ENCODE measurements around the gene SH3TC2.

SH3TC2 gene

GRCh38 chr5:148956477-148957385 lies 106.1 kb downstream of the SH3TC2 start:
- ChIA-PET CTCF (interaction anchor here (0.9 to 4.4 kb wide), 16 partner anchors 10 to 230 kb away, joined by 3 to 81 read pairs (median 6); no protein-coding TSS in a partner anchor), POLR2A (no interaction called here)
- no peak for DNase-seq (ENCODE audit: extremely low spot score)
- TF ChIP-seq BHLHE40 (IDR thresholded peaks at IDR 0.05; ENCODE audit: borderline replicate concordance) = no peak
- no peak for TF ChIP-seq FOXM1 (IDR thresholded peaks at IDR 0.05; ENCODE audit: borderline replicate concordance)
- no peak for TF ChIP-seq L3MBTL2 (conservative IDR thresholded peaks at IDR 0.05)
- no peak for TF ChIP-seq CTBP1 (IDR thresholded peaks at IDR 0.05; ENCODE audit: borderline replicate concordance)
- TF ChIP-seq NFRKB (IDR thresholded peaks at IDR 0.05) = no peak
- no peak for TF ChIP-seq ARNT (IDR thresholded peaks at IDR 0.05)
- TF ChIP-seq ELF4 (IDR thresholded peaks at IDR 0.05) = no peak
- TF ChIP-seq ZNF384 (IDR thresholded peaks at IDR 0.05) = no peak
- TF ChIP-seq LEF1 (IDR thresholded peaks at IDR 0.05; ENCODE audit: borderline replicate concordance) = no peak
- TF ChIP-seq FOXA1 (IDR thresholded peaks at IDR 0.05) = no peak
- TF ChIP-seq TARDBP (IDR thresholded peaks at IDR 0.05) = no peak
- no peak for TF ChIP-seq HDGF (IDR thresholded peaks at IDR 0.05; ENCODE audit: borderline replicate concordance)
- TF ChIP-seq, protein P1, sequence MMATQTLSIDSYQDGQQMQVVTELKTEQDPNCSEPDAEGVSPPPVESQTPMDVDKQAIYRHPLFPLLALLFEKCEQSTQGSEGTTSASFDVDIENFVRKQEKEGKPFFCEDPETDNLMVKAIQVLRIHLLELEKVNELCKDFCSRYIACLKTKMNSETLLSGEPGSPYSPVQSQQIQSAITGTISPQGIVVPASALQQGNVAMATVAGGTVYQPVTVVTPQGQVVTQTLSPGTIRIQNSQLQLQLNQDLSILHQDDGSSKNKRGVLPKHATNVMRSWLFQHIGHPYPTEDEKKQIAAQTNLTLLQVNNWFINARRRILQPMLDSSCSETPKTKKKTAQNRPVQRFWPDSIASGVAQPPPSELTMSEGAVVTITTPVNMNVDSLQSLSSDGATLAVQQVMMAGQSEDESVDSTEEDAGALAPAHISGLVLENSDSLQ (IDR thresholded peaks at IDR 0.05) = no peak
- TF ChIP-seq FOXK2 (IDR thresholded peaks at IDR 0.05) = no peak

Measured in HEK293T (cell line).